Mucosa of descending colon (tissue), 3 donors: ENCODE results near the gene ATOSA. TPM values are rescaled to one million over a fixed set of nuclear protein-coding genes. Genes with fewer than 3 reads are reported as not detected.
A peak's percentile ranks its signal among the peaks of the same experiment; 100 is the strongest.

Experiments used
- ATAC-seq: fragments of 200-7000 bp; cut with Tn5 transposase; one replicate; pipeline ENCODE4 v1.9.1; 2020; ENCODE audit warnings: mild to moderate bottlenecking, moderate library complexity
- DNase-seq, 3 donors: peaks; one replicate each; pipeline ENCODE4 v3.0.0-alpha.2; 2020
- H3K36me3 ChIP-seq: fragments of 200-600 bp; one replicate; pipeline ENCODE4 v1.8.0; 2021; ENCODE audit warnings: low read depth, mild to moderate bottlenecking
- H3K4me1 ChIP-seq: fragments of 200-600 bp; one replicate; pipeline ENCODE4 v1.8.0; 2021; ENCODE audit warnings: low read depth, mild to moderate bottlenecking
- H3K4me3 ChIP-seq: fragments of 200-600 bp; one replicate; pipeline ENCODE4 v1.8.0; 2021; ENCODE audit warnings: mild to moderate bottlenecking
- H3K9me3 ChIP-seq: fragments of 200-600 bp; one replicate; pipeline ENCODE4 v1.8.0; 2021; ENCODE audit warnings: mild to moderate bottlenecking
- intact Hi-C, 2 donors: fragments of 100-400 bp; cut with DNase I in 1 of 2; cut with micrococcal nuclease in 1 of 2; formaldehyde crosslinking; loops; one replicate each; pipeline versions ENCODE4 v1.11.0 to v1.11.1; 2022; cut with DNase I, micrococcal nuclease
- total RNA-seq, 3 donors: library from RNA; stranded (reverse); fragmentation: NEBNext Ultra II Directional in 2 of 3; extraction: Animal tissue kit (Norgen Biotek cat#: 25700) in 2 of 3; gene quantifications; one replicate each; pipeline versions ENCODE4 v1.2.1 to v1.2.4, GENCODE V29; 2021 to 2023
- TF ChIP-seq, protein P1 (sequence below): fragments of 200-600 bp; IDR thresholded peaks from one replicate; pipeline ENCODE4 v1.8.0; 2022; ENCODE audit warnings: antibody characterized with exemption, mild to moderate bottlenecking
- donor health status: DM: no; HTN: no; CAD: no; lungs with moderate emphysema.
- donor health status: DM: no; HTN: no; CAD: no.
- donor health status: DM: no; HTN: yes; CAD: no.

Gene ATOSA
- total RNA-seq, 3 donors from 2014 or later: 45.3 to 77.0 (median 53.1) TPM

DNA sequence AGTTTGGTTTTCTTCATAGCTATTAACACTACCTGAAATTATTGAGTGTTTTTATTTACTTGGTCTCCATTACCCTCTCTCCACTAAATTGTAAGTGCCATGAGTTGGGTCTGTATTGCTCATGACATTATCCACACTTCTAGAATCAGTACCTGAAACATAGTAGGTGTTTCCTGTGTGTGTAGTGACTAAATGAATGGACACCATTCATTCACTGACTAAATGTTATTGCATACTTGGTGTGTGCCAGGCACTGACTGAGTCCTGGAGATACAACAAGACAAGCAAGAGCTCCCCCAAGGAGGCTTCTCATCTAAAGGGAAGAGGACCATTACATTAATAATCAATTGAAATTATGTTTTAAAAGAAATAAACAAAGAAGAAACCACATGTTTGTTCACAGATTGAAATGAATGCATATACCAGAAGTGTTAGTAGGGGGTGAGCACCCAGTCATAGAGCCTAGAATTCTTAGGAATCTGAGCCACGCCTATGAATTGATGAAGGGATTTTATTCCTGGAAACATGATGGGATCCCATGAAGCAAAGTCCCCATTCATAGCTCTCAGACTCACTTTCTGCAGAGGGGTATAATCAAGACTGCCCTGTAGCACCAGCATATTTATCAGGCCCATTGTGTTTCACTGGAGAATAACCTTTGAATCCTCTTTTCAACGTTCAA, 31.7 kb upstream of the ATOSA start:
- ATAC-seq: no peak
- Histone ChIP-seq H3K4me1 (peaks cover 9% of the 10 kb centered on the region), H3K4me3 (no peak overlapping the region), H3K36me3 (no peaks in the 10 kb centered on the region), H3K9me3 (no peaks in the 10 kb centered on the region)
- TF ChIP-seq, protein P1, sequence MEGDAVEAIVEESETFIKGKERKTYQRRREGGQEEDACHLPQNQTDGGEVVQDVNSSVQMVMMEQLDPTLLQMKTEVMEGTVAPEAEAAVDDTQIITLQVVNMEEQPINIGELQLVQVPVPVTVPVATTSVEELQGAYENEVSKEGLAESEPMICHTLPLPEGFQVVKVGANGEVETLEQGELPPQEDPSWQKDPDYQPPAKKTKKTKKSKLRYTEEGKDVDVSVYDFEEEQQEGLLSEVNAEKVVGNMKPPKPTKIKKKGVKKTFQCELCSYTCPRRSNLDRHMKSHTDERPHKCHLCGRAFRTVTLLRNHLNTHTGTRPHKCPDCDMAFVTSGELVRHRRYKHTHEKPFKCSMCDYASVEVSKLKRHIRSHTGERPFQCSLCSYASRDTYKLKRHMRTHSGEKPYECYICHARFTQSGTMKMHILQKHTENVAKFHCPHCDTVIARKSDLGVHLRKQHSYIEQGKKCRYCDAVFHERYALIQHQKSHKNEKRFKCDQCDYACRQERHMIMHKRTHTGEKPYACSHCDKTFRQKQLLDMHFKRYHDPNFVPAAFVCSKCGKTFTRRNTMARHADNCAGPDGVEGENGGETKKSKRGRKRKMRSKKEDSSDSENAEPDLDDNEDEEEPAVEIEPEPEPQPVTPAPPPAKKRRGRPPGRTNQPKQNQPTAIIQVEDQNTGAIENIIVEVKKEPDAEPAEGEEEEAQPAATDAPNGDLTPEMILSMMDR: no peak
- intact Hi-C loops: no loop called here
- no peak for DNase-seq

DNA sequence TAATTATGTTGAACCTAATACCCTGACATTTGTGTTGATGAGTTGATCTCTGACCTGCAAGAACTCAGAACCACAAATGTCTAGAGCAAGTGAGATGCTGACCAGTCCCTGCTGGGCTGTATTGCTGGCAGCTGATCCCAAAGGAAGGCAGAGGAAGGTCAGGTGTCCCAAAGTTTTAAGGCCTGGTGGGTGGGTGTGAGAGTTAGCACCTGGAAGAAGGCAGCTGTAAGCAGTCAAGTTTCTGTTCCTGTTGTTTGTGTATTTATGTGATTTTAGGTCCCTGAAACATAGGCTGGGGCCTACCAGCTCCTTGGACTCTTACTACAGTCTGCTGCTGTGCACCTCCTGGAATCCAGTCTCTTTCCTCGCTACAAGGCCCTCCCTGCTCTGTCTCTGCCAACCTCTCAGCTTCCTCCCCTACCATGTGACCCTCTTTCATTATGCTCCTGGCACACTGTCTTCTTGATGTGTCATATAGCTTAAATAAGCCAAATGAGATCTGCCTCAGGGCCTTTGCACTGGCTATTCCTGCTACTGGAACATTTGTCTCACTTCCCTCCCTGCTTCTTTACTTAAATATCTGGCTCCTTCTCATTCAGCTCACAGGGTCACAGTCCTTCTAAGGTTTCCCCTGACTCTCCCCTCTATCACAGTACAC, 31.0 kb upstream of the ATOSA start:
- Histone ChIP-seq H3K4me1 (peaks cover 9% of the 10 kb centered on the region), H3K9me3 (no peaks in the 10 kb centered on the region), H3K4me3 (no peak overlapping the region), H3K36me3 (no peaks in the 10 kb centered on the region)
- intact Hi-C loops: no loop called here
- peak; percentile 39 for ATAC-seq
- no peak for DNase-seq
- TF ChIP-seq, protein P1: no peak

DNA sequence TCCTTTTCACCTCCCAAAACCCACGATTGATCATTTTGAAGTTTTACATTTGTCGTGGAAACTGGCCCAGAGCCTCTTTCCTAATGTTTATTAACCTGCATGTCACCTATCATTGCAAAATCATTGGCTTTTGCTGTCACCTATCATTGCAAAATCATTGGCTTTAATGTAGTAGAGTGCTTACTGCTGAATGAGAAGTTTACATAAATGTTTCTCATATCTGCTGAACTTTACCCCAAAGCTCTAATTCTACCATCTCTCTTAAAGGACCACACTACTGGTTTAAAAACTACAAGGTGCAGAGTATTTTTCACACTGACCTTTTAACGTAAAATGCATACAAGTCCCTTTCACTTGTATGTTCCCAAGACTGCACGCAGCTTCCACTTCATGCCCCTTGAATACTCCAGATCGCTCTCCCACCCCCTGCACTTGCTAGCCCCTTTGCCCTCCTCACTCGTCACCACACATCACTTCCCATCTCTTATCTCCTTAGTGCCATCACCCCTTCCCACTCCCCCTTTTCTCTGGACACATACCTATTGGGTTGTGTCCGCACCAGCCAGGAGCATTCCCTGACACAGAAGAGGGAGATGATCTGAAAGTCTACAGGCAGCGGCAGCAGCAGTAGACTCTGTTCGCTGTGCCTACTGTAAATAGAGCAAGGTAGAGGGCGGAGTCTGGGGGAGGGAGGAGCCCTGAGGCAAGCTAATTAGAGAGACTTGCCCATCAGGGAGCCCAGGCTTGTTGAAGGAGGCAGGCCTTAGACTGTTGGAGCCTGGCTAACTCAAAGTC, 30.2 kb upstream of the ATOSA start:
- H3K9me3 ChIP-seq: no peaks in the 10 kb centered on the region
- H3K36me3 ChIP-seq: no peaks in the 10 kb centered on the region
- TF ChIP-seq, protein P1: no peak
- intact Hi-C loops: no loop called here
- H3K4me3 ChIP-seq: no peak overlapping the region
- ATAC-seq (peak; percentile 99), DNase-seq (peak; percentile 68 to 87 (median 79))
- peaks cover 9% of the 10 kb centered on the region for H3K4me1 ChIP-seq

DNA sequence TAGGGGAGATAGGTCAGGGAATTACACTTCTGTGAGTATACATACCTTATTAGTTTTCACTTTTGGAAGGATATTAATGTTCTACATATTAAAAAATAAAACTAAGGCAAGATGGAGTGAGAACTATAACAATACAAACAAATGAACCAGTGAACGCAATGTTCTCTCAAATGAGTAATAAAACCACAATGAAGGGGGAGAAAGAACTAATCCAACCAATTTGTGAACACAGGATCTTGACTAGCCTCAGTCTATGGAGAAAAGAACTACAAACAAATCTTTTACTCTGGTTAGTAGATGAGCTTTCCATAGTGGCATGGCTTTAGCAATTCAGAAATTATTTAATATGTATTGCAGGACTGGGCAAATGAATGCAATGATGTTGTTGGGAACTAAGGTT, 26.9 kb upstream of the ATOSA start:
- DNase-seq (no peak), ATAC-seq (no peak)
- H3K36me3 ChIP-seq: no peaks in the 10 kb centered on the region
- TF ChIP-seq, protein P1: no peak
- intact Hi-C loops: no loop called here
- H3K4me3 ChIP-seq: no peak overlapping the region
- peaks cover 9% of the 10 kb centered on the region for H3K4me1 ChIP-seq
- no peaks in the 10 kb centered on the region for H3K9me3 ChIP-seq

DNA sequence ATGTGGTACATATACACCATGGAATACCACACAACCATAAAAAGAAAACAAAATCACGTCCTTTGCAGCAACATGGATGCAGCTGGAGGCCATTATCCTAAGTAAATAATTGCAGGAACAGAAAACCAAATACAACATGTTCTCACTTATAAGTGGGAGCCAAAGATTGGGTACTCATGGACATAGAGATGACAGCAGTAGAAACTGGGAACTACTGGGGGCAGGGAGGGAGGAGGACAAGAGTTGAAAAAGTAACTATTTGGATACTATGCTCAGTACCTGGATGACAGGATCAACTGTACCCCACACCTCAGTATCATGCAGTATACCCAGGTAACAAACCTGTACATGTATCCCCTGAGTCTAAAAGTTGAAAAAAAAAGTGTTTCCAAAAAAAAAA, 23.2 kb upstream of the ATOSA start:
- Histone ChIP-seq H3K9me3 (no peaks in the 10 kb centered on the region), H3K36me3 (no peaks in the 10 kb centered on the region), H3K4me1 (no peaks in the 10 kb centered on the region), H3K4me3 (no peak overlapping the region)
- intact Hi-C loops: no loop called here
- no peak for DNase-seq
- no peak for ATAC-seq
- TF ChIP-seq, protein P1: no peak
